Endometrial microvascular endothelial cells (primary cell): ENCODE measurements around the gene ZBED5. TPM values are rescaled to one million over a fixed set of nuclear protein-coding genes. Genes with fewer than 3 reads are reported as not detected.
"Not testable (repeated sequence)": the region's sequence is repeated elsewhere in the genome, so short reads cannot be mapped to it uniquely, and the experiment has no call there.

ENCODE experiments used
- in situ Hi-C: cut with HindIII; loops from 2 replicates; pipeline ENCODE4 v1.10.0; 2017; ENCODE audit warnings: low sequenced_read_pairs, low pct_unique_long_range_greater_than_20kb; ENCODE audit errors: inconsistent ontology term
- total RNA-seq: library from RNA; depleted of rRNA; stranded (reverse); fragments of >200 nt; gene quantifications from one replicate; pipeline ENCODE4 v1.2.3, GENCODE V29; 2015; ENCODE audit errors: inconsistent ontology term

Gene ZBED5
- total RNA-seq, 1 donor from 2014 or later: 32.6 TPM

- in situ Hi-C loops: no loop called here
Measured at GRCh38 chr11:10885703-10886363, 28.0 kb upstream of the ZBED5 start.

DNA sequence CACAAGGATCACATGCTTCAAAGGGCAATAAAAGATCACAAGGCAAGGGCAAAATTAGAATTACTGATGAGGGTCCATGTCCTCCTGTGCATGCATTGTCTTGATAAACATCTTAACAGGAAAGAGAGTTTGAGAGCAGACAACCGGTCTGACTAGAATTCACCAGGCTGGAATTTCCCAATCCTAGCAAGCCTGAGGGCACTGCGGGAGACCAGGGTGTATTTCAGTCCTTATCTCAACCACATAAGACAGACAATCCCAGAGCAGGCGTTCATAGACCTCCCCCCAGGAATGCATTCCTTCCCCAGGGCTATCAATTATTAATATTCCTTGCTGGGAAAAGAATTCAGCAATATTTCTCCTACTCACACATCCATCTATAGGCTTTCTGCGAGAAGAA is 26.4 kb upstream of the ZBED5 start:
- in situ Hi-C loops: not testable (repeated sequence)

- in situ Hi-C loops: no loop called here
Measured at GRCh38 chr11:10881892-10882291, 24.0 kb upstream of the ZBED5 start.

DNA sequence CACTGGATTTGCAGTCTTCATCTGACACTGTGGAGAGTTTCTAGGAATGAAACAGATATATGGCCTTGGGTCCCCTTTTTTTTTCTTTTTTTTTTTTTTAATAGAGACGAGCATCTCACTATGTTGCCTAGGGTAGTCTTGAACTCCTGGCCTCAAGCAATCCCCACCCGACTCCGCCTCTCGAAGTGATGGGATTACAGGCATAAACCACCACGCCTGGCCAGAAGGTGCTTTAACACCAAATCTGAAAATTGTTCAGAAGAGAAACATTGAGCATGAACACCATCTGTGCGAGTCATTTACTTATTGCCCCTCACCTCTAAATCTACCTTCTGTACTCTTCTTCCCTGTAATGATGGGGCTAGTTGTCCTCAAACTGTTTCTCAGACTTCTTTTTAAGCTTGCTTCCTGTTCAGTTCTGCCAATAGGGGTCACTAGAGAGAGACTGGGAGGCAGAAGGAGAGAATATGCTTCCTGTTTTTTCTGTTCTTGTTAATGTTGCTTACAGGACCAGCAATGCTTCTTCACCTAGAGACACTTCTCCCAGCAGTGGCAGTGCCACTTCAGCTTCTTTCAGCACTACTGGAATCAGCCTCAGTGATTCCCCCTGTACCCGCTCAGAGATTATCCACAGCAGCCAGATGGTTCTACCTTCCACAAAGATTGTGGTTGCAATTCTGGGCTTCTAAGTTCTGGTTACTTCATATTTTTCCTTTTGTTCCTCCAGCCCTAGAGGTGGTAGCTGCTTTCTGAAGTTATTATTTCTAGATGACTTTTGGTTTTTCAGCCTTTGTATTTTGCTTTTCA is 20.8 kb upstream of the ZBED5 start:
- in situ Hi-C loops: no loop called here

GRCh38 chr11:10876158-10876557 is 18.3 kb upstream of the ZBED5 start:
- in situ Hi-C loops: no loop called here

GRCh38 chr11:10875430-10876021 is 17.7 kb upstream of the ZBED5 start:
- in situ Hi-C loops: no loop called here

GRCh38 chr11:10872097-10872496 is 14.2 kb upstream of the ZBED5 start:
- in situ Hi-C loops: no loop called here

DNA sequence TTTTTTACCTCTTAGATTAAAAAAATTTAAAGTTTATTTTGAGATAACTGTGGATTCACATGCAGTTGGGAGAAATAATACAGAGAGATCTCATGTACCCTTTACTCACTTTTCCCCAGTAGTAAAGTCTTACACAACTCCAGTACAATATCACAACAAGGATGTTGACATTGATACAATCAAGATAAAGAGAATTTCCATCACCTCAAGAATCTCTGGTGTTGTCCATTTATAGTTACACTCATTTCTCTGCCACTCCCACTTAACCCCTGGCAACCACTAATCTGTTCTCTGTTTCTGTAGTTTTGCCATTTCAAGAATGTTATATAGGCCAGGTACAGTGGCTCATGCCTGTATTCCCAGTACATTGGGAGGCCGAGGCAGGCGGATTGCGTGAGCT is 10.5 kb upstream of the ZBED5 start:
- in situ Hi-C loops: no loop called here

DNA sequence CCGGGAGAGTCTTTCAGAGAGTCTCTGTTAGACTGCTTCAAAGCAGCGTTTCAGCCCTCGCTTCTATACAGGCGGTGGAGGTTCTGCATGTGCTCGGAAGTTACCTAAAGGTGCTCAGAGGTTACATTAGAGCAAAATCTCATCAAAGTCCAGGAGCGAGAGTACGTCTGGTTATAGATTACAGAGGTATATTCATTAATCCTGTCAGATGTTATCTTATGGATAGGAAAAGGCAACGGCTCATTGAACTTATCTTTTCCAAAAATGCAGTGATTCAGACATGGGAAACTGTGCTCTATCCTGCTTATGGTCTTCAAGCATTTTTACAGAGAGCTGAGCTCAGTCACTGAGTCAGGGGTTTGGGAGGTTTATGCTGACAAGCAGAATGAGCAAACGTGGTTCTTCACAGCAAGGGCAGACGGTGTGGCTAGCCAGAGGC is 9.1 kb upstream of the ZBED5 start:
- in situ Hi-C loops: no loop called here

DNA sequence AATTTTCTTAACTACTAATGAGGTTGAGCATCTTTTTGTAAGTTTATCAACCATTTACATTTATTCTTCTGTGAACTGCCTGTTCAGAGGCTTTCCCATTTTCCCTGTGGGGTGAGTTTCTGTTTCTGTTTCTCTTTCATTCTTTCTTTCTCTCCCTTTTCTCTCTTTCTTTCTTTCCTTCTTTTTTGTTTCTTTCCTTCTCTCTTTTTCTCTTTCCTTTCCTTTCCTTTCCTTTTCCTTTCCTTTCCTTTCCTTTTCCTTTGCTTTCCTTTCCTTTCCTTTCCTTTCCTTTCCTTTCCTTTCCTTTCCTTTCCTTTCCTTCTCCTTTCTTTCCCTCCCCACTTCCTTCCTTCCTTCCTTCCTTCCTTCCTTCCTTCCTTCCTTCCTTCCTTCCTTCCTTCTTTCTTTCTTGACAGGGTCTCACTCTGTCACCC is 8.0 kb upstream of the ZBED5 start:
- in situ Hi-C loops: no loop called here

DNA sequence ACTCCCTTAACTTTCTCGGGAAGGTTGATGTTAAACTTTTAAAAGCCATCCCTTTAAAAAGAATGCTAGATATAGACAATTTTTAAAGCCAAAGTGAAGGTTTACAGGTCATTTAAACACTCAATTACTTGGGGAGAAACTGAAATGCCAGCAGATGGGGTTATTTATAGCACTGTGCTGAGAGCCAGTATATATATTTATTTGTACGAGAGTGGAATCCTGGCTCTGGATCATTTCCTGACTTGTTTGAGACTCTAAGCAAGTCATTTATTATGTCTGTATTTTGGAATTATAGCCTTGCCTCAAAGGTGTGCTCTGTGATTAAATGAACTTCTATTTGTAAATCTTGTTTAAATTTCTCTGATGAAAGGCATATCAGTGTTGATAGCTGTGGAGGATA is 6.8 kb upstream of the ZBED5 start:
- in situ Hi-C loops: no loop called here

DNA sequence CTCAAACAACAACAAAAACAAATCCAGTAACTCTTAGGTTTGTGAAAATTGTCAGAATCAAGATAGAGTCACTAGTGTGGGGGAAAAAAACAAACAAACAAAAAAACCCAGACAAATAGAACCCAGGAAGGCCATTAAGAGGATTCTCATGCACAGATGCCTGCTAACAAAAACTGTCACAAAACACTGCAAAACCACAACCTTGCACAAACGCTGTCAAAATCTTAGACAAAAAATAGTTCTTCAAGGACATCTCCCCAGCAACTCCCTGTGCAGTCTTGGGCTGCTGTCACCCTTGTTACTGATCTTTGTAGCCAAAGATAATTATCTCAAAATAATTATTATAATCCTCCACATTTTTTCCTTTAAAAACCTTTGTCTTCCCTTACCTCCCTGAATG is 4.6 kb upstream of the ZBED5 start:
- in situ Hi-C loops: no loop called here

GRCh38 chr11:10861799-10862198 is 3.9 kb upstream of the ZBED5 start:
- in situ Hi-C loops: no loop called here

DNA sequence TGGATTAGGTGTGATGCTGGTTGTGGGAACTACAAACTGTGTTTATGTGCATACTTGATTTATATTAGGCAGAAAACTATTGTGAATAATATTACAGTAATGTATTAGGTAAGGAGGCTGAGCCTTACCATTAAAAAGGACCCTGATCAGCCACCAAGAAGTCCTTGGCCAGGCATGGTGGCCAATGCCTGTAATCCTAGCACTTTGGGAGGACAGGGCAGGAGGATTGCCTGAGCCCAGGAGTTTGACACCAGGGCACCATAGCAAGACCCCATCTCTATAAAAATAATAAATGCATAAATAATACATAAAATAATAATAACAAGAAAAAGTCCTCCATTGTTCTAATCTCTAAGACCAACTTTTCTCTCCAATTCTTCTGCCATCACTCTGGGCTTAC is 3.2 kb upstream of the ZBED5 start:
- in situ Hi-C loops: no loop called here

DNA sequence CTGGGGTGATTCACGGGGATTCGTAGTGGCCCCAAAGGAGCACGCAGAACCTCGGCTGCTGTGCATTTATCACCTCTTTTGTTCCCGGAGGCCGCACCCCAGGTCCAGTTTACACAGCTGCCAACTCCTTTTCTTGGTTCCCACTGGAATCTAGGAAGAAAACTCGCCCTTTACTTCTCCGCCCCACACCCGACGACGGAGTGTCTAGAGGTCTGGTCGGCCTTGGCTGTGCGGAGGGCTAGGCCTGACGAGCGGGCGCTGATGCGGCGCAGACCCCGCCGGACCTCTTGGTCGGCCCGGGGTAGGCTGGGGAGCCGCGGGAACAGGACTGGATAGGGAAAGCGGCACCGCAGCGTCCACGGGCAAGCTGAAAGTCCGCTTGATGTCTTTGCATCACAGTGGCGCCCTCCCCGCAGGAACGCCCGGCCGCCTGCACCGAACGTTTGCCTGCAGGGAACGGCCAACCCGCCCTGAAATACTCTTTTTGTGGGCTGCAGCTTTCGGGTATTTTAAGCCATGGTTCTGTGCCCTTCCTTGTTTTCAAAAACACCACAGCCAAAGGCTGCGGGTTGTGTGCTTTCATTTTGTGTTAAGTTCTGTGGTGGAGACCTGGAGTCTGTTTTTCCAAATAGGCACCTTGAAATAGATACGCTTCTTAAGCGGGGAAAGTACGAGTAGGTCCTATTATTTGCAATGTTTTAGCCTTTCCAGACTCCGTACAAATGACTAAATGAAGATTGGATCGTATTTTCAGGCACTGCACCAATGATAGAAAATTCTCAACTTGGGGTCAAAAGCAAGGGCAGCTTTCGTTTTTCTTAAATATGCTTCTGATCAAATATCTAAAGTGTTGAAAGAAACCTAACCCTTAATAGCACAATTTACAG is 829 bp upstream of the ZBED5 start:
- in situ Hi-C loops: no loop called here

- in situ Hi-C loops: no loop called here
Measured at GRCh38 chr11:10857459-10857708, 469 bp downstream of the ZBED5 start.

GRCh38 chr11:10856689-10857458 is 979 bp downstream of the ZBED5 start:
- in situ Hi-C loops: no loop called here

- in situ Hi-C loops: no loop called here
Measured at GRCh38 chr11:10855295-10855694, 2.6 kb downstream of the ZBED5 start.
